ENCODE data around the gene MTRF1. TPM values are rescaled to one million over a fixed set of nuclear protein-coding genes. Genes with fewer than 3 reads are reported as not detected.
A peak's percentile ranks its signal among the peaks of the same experiment; 100 is the strongest.

The MTRF1 gene
- total and polyA plus RNA-seq, 2 donors from 2014 or later = 11.3 to 11.8 TPM

GRCh38 chr13:41271456-41272285 lies 8.3 kb upstream of the MTRF1 start:
- no peaks in the 10 kb centered on the region for H3K36me3 ChIP-seq (ENCODE audit: control insufficient read depth in 2 of 3, insufficient read depth in 3 of 3, low read length in 3 of 3)
- intact Hi-C loops (cut with DNase I) = no loop called here
- H3K9ac ChIP-seq (ENCODE audit: low read length in 3 of 3) = no peak overlapping the region
- no peaks in the 10 kb centered on the region for H3K27me3 ChIP-seq (ENCODE audit: control insufficient read depth, insufficient read depth, low read length)
- H3K27ac ChIP-seq (ENCODE audit: low read depth in 2 of 2, low read length in 2 of 2) = no peak overlapping the region
- FAIRE-seq (no peak), DNase-seq (no peak)
- H3K4me1 ChIP-seq (ENCODE audit: control insufficient read depth in 2 of 3, insufficient read depth in 2 of 3, low read depth in 1 of 3, low read length in 3 of 3) = no peaks in the 10 kb centered on the region
- TF ChIP-seq CTCF (IDR thresholded peaks at IDR 0.05; ENCODE audit: borderline replicate concordance, extremely low read depth, insufficient read depth) = no peak
- H3K4me3 ChIP-seq (ENCODE audit: low read length in 3 of 3) = no peak overlapping the region
- H3K9me3 ChIP-seq (ENCODE audit: control insufficient read depth in 2 of 3, insufficient read depth in 1 of 3, low read length in 3 of 3) = peaks cover 0 to 3% (median 0%) of the 10 kb centered on the region in 3 donors

GRCh38 chr13:41268764-41269163 lies 5.4 kb upstream of the MTRF1 start:
- Histone ChIP-seq H3K9ac (ENCODE audit: low read length in 3 of 3) (no peak overlapping the region), H3K4me3 (ENCODE audit: low read length in 3 of 3) (no peak overlapping the region), H3K9me3 (ENCODE audit: control insufficient read depth in 2 of 3, insufficient read depth in 1 of 3, low read length in 3 of 3) (peaks cover 0 to 3% (median 0%) of the 10 kb centered on the region in 3 donors), H3K27me3 (ENCODE audit: control insufficient read depth, insufficient read depth, low read length) (no peaks in the 10 kb centered on the region), H3K36me3 (ENCODE audit: control insufficient read depth in 2 of 3, insufficient read depth in 3 of 3, low read length in 3 of 3) (no peaks in the 10 kb centered on the region), H3K4me1 (ENCODE audit: control insufficient read depth in 2 of 3, insufficient read depth in 2 of 3, low read depth in 1 of 3, low read length in 3 of 3) (no peaks in the 10 kb centered on the region), H3K27ac (ENCODE audit: low read depth in 2 of 2, low read length in 2 of 2) (no peak overlapping the region)
- no peak for TF ChIP-seq CTCF (IDR thresholded peaks at IDR 0.05; ENCODE audit: borderline replicate concordance, extremely low read depth, insufficient read depth)
- DNase-seq (peak in 2 of 5 donors; percentile 35 to 46), FAIRE-seq (no peak)
- intact Hi-C loops (cut with DNase I) = no loop called here

- DNase-seq (no peak), FAIRE-seq (no peak)
- H3K36me3 ChIP-seq (ENCODE audit: control insufficient read depth in 2 of 3, insufficient read depth in 3 of 3, low read length in 3 of 3) = no peaks in the 10 kb centered on the region
- H3K27me3 ChIP-seq (ENCODE audit: control insufficient read depth, insufficient read depth, low read length) = no peaks in the 10 kb centered on the region
- H3K27ac ChIP-seq (ENCODE audit: low read depth in 2 of 2, low read length in 2 of 2) = no peak overlapping the region
- H3K9me3 ChIP-seq (ENCODE audit: control insufficient read depth in 2 of 3, insufficient read depth in 1 of 3, low read length in 3 of 3) = peaks cover 0 to 3% (median 0%) of the 10 kb centered on the region in 3 donors
- intact Hi-C loops (cut with DNase I) = no loop called here
- H3K4me3 ChIP-seq (ENCODE audit: low read length in 3 of 3) = no peak overlapping the region
- no peak overlapping the region for H3K9ac ChIP-seq (ENCODE audit: low read length in 3 of 3)
- no peak for TF ChIP-seq CTCF (IDR thresholded peaks at IDR 0.05; ENCODE audit: borderline replicate concordance, extremely low read depth, insufficient read depth)
- no peaks in the 10 kb centered on the region for H3K4me1 ChIP-seq (ENCODE audit: control insufficient read depth in 2 of 3, insufficient read depth in 2 of 3, low read depth in 1 of 3, low read length in 3 of 3)
Measured at GRCh38 chr13:41267106-41267505, 3.7 kb upstream of the MTRF1 start.

Measured in kidney (tissue), 14 donors.